Urothelium cell line (cell line): ENCODE measurements around the gene MRPL36.
"Not testable (repeated sequence)": the region's sequence is repeated elsewhere in the genome, so short reads cannot be mapped to it uniquely, and the experiment has no call there.

Experiments
- DNase-seq: peaks from one replicate; pipeline ENCODE4 v3.0.0; 2011; ENCODE audit warnings: low spot score, mixed read lengths
- FAIRE-seq: peaks from 2 replicates; lab custom pipeline; 2011; peaks lifted over from hg19 to GRCh38; lab: Jason Lieb, UNC

Gene MRPL36

DNA sequence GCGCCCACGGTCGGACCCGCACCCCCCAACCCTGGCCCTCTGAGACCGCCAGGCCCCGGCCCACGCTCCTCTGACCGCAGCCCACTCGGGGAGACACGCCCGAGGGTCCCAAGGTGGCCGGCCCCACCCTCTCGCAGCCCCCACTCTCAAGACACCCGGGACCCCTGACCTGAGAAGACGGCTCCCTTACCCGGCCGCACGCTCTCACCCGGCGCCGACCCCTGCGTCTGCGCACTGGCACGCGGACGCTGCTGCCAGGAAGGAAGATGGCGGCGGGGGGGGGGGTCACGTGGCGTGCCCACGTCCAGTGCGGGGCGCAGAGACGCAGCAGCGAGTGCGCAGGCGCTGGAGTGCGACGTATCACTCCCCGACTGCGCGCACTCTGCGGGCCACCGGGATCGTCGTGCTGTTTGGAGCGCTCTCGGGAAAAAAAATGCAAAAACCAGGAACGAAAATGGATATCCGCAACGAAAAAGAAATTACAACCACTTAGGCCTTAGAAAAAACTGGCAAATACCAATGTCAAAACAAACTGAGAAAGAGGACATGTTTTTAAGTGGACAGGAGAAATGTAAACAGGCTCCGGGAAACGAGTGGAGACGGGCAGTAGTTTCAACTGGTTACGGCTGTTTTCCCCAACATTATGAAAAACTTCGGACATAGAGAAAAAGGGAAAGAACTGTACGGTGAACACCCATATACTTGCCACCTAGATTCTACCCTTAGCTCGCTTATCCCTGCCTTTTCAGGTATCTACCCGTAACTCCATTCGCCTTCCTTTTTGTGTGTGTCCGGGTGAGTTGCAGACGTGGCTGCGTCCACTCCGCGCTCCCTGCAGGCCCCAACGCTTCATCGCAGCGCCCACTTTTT lies at the start of gene MRPL36:
Gene MRPL36 (minus strand): TSS at position 236 of the 870 bp plus-strand sequence. CDS start 902 bp downstream, outside the sequence.
- FAIRE-seq (peak; percentile 53), DNase-seq (peak; percentile 98)

DNA sequence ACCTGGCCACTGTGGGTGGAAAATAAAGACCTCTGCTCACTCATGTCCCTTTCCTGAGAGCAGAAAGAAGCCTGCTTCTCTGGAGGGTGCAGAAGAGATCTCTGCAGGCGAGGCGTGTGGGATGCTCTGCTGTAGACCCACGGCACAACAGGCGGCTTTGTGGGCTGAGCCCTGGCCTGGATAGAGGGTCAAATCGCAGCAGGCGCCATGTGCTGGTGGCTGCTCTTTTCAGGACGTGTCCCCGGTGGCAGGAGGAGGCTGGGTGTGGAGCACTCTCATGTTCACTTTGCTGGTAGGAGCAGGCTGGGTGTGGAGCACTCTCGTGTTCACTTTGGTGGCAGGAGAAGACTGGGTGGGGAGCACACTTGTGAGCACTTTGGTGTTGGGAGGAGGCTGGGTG lies 48.0 kb upstream of the MRPL36 start:
- FAIRE-seq = no peak
- DNase-seq = no peak

DNA sequence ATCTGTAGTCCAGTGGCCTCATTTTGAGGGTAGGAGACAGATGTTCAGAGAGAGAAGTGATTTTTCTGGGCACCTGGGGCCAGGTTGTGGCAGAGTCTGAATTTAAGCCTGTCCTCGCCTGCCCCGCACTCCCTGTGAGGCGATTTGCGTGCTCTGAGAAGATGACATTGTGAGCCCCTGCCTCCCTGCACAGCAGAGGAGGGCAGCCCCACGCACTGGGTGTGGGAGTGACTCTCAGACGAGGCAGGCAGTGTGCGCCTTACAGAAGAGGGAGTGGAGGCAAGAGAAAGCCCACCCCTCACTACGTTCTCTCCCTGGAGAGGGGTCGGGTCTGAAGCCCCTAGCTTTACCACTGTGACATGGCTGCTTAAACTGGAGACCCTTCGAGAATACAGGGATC lies 47.4 kb upstream of the MRPL36 start:
- no peak for FAIRE-seq

DNA sequence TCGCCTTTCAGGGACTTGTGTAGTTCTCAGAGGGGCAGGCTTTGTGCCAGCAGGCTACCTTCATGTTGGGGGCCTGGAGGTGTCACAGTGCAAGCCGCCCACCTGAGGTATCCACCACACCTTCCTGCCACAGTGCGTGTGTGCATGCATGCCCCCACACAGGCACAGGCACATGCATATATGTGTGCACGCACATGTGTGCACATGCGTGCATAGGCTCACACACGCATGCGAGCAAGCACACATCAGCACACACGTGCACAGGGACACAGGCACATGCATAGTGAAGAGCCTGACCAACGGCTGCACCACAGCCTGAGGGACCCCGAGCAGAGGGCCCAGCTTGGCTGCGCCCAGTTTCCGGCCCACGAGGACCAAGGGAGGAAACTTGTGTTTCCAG lies 46.9 kb upstream of the MRPL36 start:
- DNase-seq (no peak), FAIRE-seq (no peak)

More for the DNA sequence above, 47.4 kb upstream of the MRPL36 start:
- DNase-seq = no peak

DNA sequence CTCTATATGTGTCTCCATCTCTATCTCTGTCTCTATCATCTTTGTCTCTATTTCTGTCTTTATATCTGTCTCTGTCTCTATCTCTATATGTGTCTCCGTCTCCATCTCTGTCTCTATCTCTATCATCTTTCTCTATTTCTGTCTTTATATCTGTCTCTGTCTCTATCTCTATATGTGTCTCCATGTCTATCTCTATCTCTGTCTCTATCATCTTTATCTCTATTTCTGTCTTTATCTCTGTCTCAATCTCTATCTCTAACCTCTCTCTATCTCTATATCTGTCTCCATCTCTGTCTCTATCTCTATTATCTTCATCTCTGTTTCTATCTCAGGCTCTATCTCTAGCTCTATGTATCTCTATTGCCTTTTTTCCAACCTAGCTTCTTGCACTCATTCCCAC lies 46.1 kb upstream of the MRPL36 start:
- no peak for FAIRE-seq
- no peak for DNase-seq

DNA sequence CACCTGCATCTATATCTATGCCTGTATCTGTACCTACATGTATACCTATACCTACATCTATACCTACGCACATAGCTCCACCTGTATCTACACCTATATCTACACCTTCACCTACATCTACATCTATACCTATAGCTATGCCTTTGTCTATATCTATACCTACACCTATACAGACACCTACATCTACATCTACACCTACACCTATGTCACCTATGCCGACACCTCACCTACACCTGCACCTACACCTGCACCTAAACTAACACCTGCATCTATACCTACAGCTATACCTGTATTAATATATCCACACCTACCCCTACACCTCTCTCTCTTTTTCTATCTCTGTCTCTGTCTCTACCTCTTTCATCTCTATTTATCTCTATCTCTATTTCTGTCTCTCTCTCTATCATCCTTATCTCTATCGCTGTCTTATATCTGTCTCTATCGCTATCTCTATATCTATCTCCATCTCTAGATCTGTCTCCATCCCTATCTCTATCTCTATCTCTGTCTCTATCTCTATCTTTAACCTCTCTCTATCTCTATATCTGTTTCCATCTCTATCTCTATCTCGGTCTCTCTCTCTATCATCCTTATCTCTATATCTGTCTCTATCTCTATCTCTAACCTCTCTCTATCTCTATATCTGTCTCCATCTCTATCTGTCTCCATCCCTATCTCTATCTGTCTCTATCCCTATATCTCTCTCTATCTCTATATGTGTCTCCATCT lies 45.2 kb upstream of the MRPL36 start:
- DNase-seq (no peak), FAIRE-seq (peak; percentile 13)

DNA sequence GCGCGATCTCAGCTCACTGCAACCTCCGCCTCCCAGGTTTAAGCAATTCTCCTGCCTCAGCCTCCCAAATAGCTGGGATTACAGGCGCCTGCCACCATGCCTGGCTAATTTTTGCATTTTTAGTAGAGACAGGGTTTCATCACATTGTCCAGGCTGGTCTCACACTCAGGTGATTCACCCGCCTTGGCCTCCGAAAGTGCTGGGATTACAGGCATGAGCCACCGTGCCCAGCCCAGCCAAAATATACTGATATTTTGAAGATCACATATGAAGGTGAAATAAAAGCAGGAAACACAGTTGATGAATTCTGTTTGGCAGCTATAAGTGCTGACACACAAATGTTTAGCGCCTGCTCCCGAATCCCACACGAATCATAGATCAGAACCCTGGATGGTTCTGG lies 44.1 kb upstream of the MRPL36 start:
- FAIRE-seq, DNase-seq: not testable (repeated sequence)

DNA sequence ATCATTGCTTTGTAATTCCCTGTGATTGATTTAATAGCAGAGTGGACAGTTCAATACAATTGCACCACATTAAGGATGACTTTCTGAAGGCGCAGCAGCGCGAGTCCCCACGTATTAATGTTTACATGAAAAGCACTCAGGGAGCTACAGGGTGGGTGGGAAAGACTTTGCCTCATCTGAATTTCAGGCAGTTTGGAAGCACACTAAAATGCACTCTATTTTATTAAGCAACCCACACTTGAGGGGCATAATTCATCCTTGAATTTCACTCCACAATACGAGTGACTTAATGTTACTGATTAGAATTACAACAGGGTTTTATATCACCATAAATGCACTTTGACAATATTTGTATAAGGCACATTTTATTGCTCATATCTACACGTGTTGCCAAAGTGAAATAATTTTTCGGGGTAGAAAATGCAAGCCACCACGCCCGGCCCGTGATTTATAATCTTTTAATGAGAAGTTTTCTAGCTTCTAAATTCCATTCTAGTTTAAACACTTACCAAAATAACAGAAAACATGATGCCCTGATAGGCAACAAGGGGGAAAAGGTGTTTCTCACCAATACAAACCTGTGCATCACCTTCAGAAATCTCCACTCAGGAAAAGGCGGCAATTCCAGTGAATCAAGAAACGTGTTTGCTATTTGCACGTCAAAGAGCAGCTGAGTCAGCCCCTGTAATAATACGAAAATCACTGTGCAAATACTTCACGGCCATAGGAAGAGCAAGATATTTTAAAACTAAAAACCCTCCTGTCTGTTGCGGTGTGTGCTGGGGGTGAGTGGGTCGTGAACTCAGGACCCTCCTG lies 42.6 kb upstream of the MRPL36 start:
- FAIRE-seq (no peak), DNase-seq (no peak)

DNA sequence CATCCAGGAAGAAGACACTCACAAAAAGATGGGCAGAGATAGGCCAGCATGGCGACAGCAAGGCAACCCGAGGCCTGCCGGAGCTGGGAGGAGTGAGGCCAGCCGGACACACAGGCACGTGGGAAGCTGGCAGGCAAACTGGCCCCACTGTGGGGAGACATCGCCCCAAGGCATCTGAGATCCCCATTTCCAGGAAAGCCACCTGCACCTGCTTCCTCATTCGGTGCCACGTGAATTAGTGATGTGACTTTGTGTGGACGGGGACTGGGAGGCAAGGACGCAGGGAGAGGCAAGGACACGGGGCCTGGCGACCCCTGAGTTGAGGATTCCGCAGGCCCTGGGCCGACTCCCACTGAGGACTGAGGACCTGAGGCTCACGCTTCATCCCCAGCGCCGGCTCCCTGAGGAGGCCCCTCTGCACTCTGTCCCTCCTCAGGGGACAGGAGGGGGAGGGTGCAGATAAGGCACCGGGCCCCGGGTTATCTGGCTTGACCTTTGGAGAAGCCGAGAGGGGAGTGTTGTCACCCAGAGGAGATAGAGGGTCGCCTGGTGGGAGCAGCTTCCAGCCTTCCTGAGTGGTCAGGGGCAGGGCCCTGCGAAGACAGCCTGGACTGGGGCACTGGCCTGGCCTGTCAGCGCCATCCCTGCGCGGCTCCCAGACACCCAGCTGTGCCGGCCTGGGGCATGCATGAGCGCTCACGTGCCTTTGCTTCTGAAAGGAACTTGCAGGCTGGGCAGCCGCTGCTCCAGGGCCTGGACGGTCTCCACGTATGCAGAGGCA lies 41.3 kb upstream of the MRPL36 start:
- FAIRE-seq (no peak), DNase-seq (no peak)

DNA sequence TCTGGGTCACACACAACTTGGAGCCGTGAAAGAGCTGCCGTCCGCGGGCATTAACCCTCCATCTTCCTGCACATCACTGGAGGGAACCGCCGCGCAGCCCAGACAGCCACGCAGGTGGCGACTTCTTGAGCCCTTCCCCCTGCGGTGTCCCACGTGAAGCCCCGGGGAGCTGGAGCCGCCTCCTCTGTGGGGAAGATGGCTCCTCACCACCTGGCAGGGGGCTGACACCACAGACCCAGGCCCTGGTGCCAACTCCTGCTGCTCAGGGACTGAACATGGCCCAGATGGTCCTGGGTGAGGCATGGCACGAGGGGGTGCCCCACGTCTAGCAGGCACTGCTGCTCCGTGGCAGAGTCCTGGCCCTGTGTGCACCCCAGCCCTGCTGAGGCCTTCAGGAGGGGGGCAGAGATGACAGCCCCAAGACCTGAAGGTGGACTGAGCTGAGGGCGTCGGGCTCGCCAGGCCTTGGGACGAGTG lies 40.5 kb upstream of the MRPL36 start:
- DNase-seq (no peak), FAIRE-seq (no peak)

DNA sequence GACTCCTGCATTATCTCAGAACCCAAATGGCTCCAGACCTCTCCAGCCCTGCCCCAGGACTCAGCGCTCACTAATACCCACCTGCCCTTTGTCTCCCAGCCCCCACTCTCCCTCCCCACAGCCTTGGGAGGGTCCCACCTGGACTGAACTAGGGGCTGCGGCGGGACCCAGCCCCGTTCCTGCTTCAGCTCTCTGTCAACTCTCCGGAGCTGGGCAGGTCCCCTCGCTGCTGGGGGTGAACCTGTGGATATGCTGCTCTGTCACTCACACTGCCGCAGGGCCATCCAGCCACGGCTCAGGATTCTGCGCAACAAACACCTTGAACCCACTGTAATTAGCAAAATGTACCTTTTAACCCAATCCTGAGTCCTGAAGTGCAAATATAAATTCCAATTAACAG lies 38.4 kb upstream of the MRPL36 start:
- DNase-seq = no peak
- FAIRE-seq = no peak

DNA sequence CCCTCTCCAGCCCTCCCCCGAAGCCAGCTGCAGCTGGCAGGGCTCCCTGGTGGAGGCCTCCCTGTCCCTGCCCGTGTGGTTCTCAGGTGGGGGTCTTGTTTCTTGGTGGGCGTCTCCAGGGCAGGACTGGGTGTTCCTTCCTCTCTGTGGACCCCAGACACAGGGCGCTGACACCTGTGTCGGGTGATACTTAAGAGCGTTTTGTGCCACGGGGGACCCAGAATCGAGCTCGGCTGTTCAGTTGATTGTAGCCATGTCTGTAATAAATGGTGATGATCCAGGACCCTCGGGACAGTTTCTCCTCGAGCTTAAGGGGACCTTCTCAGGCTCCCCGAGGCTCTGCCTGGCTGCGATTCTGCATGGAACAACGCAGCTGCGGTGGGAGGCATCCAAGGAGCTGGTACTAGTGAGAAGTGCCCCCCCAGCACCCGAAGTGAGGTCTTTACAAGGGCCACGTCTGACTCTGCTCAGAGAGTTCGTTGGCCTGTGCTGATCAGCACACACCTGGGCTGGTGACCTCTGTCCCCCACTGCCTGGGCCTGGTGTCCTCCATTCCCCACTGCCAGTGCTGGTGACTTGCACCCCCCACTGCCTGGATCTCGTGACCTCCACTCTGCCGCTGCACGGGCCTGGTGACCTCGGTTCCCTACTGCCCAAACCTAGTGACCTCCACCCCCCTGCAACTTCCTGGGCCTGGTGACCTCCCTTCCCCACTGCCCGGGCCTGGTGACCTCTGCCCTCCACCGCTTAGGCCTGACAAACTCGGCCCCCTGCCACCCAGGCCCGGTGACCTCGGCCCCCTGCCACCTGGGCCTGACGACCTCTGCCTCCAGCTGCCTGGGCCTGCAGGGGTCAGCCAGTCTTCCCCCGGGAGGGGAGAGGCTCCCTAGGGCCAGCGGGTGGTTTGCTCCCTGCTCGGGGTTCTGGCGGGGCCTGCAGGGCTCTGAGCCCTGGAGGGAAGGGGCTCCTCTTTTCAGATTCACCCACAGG lies 37.5 kb upstream of the MRPL36 start:
- DNase-seq = no peak
- no peak for FAIRE-seq

DNA sequence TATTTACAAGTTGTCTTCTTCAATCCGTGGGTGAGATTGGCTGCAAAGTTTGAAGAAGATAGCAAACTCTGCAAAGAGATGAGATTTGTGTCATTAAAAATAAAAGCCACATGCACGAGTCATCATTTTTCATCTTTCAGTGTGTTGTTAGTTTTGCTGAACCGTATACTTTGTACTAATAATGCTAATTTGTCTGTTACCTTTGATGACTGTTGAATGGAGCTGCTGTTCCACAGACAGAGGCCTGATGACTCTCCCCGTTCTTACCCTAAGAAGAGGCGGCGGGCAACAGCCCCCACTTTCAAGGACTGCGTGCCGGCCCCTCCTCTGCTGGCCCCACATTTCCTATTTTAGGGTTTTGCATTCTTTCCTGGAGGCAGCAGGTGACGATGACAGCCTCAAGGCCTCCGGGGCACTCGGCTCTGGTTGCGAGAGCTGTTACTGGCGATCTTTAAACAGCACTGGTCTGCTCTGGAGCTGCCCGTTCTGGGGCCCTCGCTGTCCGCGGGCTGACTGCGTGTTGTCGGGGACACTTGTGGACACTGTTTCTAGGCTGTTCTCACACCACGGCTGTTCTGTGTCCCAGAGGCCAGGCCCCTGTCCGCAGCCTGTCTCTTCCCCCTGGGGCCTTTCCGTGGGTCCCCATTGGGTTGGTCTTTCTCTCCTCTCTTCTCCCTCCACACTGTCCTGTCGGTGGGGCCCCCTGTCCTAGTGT lies 36.7 kb upstream of the MRPL36 start:
- DNase-seq (no peak), FAIRE-seq (no peak)

DNA sequence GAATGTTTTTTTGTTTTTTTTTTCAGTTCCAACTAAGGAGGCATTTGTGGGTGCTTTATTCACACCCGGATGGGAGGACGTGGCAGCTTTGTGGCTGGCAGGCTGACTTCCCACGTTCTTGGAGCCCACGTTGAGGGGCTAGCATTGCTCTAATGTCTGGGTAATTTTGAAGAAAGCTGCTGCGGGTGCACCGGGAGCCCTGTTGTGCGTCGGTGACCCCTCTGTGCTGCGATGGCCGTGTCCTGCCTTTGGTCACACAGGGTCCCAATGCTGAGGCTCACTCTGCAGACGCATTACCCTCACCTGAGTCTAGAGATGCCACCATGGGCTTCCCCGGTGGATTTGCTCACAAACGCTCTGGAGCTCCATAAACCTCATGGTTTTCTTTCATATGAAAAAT lies 35.8 kb upstream of the MRPL36 start:
- no peak for FAIRE-seq
- DNase-seq = no peak

DNA sequence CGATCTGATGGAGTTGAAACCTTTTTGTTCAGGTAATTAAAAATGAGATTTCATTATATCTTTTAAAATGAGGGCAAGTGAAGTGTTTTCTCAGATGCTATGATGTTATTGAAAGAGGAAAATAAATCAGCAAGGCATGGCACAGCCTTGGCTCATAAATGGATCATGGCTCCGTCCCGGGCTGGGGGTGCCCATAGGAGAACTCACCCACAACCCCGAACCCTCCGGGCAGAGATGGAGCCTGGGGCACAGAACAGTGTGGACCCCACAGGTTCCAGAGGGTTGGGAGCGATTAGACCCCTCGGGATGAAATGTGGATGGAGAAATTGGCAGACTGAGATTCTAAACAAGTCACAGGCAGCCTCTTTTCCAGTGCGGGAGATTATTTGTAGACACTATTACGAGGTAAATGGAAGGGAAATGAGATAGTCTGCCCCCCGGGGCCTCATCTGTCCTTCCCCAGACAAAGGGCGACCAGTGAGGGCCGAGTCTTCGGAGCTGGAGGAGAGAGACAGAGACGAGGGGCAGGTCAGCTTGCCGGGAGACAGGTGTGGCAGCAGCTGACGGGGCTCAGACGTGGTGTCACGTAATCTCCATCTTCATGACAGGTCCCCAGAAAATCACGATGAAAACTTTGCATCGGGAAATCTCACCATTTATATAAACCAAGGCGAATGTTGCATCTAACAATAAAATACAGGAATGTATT lies 35.2 kb upstream of the MRPL36 start:
- DNase-seq (no peak), FAIRE-seq (no peak)

DNA sequence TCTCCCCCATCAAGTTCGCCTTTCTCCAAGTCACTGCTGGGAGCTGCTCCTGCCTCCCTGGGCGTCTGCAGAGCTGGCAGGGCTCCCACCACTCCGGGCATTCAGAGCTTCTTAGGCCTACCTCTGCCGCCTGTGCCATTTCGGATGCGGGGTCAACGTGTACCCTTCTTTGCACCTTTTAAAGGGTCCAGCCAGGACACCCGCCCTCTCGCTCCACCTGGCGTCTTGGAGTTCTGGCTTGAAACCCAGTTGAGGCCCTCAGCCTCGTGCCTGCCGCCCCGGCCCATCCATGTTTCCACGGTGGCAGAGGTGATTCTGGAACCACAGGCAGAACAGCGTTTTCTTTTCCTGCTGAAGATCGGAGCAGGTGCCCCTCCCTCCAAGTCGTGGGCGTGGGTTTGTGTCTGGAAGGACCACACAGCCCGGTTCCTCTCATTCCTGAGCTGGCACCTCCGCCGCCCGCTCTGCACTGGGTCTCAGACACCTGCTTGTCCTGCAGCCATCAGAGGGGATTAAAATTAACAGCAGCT lies 34.5 kb upstream of the MRPL36 start:
- FAIRE-seq = no peak

DNA sequence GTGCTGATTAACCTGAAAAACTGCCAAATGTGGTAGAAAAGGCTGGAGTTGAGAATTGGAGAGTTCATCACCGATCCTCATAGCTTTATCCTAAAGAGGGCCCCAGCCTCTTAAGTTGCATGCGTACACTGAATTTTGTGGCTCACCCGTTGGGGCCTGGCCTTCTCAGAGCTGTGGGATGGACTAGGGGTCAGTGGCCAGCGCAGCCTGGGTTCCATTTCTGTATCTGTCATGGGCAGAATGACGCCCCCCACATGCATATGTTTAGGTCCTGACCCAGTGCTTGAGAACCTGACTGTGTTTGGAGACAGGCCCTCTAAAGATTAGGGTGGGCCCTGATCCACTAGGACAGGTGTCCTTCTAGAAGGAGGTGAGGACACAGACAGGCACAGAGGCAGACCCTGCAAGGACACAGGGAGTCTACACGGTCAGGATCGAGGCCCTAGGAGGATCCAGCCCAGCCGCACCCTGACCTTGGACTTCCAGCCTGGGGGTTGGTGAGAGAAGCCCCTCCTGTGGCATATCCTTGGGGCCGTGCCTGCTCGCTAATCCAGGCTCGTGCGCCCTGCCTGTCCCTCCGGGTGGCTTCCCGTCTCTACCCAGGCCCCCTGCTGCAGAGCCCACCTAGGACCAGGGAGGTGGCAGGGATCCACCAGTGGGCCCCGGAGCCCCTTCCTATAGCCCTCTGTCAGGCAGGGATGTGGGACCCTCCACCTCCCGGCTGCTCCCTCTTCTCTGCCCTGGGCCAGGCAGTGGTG lies 33.8 kb upstream of the MRPL36 start:
- DNase-seq (no peak), FAIRE-seq (no peak)

More for the DNA sequence above, 34.5 kb upstream of the MRPL36 start:
- no peak for DNase-seq
